LNCAP (cell line): Measurements from ENCODE around the gene TIGD3.

Experiments
- CTCF ChIP-seq: fragments of 450-650 bp; IDR thresholded peaks from 2 replicates; pipeline ENCODE4 v1.5.1; 2017; ENCODE audit warnings: mild to moderate bottlenecking

The TIGD3 gene

GRCh38 chr11:65353376-65353775 is 1.2 kb upstream of the TIGD3 start:
- no peak for TF ChIP-seq CTCF

DNA sequence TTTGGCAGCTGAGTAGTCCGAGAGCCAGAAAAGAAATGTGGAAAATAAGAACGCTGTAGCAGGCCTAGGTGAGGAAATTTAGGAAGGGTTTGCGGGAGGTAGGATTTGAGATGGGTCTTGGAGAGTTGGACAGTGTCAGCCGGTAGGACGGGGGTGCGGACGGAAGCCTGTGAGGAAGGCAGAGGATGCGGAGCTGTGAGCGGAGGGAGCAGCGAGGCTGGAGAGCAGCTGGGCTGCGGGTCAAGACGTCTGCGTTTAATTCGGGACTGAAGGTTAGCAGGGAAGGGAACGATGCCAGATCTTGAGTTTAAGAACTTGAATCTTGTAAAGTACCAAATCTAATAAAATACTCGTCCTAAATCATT is 669 bp upstream of the TIGD3 start:
- no peak for TF ChIP-seq CTCF

DNA sequence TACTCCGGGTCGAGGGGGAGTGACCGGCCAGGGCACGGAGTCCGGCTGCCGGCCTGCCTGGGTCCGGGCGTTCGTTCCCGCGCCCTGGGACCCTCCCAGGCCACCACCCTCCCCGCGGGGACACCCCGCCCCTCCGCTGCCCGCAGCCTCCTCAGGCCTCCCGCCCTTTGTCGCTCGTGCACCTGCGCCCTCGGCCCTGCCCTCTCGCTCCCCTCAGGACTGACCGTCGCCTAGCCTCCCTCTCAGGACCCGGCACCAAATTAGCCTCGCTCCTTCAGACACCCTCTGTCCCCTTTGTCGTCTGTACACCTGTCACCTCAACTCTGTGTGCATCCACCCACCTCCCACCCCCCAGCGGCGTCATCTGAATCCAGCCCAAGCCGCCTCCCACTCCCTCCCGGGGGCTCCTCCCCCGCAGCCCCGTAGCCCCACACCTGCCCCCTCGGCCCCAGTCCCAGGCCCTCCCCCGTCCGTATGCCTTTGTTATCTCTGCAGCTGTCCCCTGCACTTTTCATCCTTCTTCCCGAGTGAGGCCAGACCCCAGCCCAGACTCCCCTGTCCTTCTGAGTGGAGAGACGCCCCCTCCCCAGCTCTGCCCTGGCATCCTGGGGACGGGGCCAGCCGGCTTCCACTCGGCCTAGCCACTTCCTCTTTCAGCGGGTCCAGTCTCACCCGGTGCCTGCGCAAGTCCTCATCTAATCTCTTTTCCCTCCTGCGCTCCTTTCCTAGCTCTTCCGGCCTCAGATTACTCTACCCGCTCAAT is 643 bp downstream of the TIGD3 start:
- TF ChIP-seq CTCF, result no peak

- TF ChIP-seq CTCF, result no peak
These were observed 1.3 kb downstream of the TIGD3 start for GRCh38 chr11:65355776-65356393.

- TF ChIP-seq CTCF, result no peak
These were observed 1.9 kb downstream of the TIGD3 start for GRCh38 chr11:65356394-65356972.

DNA sequence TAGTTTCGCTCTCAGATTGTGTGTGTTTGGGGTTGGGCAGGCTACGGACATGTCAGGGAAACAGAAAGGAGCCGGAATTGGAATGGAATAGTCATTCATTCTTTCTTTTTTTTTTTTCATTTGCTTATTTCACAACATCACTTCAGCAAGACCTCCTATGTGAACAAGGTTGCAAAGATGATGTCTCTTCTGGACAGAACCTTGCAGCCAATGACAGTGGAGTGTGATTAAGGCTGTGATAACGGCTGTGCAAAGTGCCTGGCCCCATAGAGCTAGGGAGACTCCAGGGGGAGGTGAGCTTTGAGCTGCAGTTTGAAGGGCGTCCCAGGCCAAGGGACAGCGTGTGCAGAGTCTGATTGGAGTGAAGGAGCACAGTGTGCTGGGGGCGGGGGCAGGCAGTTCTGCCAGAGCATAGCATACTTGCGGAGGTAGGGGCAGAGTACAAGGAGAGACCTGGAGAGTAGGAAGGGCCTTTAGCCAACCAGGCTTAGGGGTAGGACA is 3.4 kb downstream of the TIGD3 start:
- TF ChIP-seq CTCF, result no peak

- TF ChIP-seq CTCF, result no peak
These were observed 7.9 kb downstream of the TIGD3 start for GRCh38 chr11:65362320-65362931.
